GM23248 (cell line): ENCODE results near the gene PSG3.
"Not testable (repeated sequence)": the region's sequence is repeated elsewhere in the genome, so short reads cannot be mapped to it uniquely, and the experiment has no call there.

ENCODE experiments used
- EZH2 ChIP-seq: fragments of 200-600 bp; sonication (generic); IDR thresholded peaks from 2 replicates; pipeline ENCODE4 v1.6.1; 2018; ENCODE audit warnings: antibody characterized with exemption, mild to moderate bottlenecking; ENCODE audit not compliant: insufficient read depth, poor library complexity, severe bottlenecking
- EZH2phosphoT487 ChIP-seq: fragments of 200-600 bp; sonication (generic); IDR thresholded peaks from 2 replicates; pipeline ENCODE4 v1.6.1; 2018; ENCODE audit warnings: antibody characterized with exemption, moderate library complexity, mild to moderate bottlenecking, low read depth; ENCODE audit not compliant: insufficient read depth

- TF ChIP-seq EZH2phosphoT487, EZH2: not testable (repeated sequence)
These were observed 21.6 kb upstream of the PSG3 start for GRCh38 chr19:42761924-42762295.
